SK-N-SH treated with all-trans-retinoic acid at 6 μM for 48 hours (cell line): ENCODE results near the gene UBE2N.

Experiments used
- ATAC-seq: fragments of 200-7000 bp; cut with Tn5 transposase; 3 replicates; pipeline ENCODE4 v1.9.1; 2020; ENCODE audit warnings: mild to moderate bottlenecking, moderate library complexity
- ARNTL ChIP-seq: fragments of 450-650 bp; formaldehyde crosslinking; IDR thresholded peaks from 2 replicates; pipeline ENCODE4 v1.5.0; 2020; ENCODE audit warnings: low read depth, mild to moderate bottlenecking, moderate library complexity, borderline replicate concordance
- BACH2 ChIP-seq: fragments of 250-450 bp; sonication (Bioruptor Pico); IDR thresholded peaks from 2 replicates; pipeline ENCODE4 v1.9.0; 2021; ENCODE audit warnings: mild to moderate bottlenecking, borderline replicate concordance
- CSDC2 ChIP-seq: fragments of 250-450 bp; sonication (Bioruptor Pico); IDR thresholded peaks from 2 replicates; pipeline ENCODE4 v1.5.0; 2020; ENCODE audit warnings: mild to moderate bottlenecking, moderate library complexity
- ESRRG ChIP-seq: fragments of 250-450 bp; sonication (Bioruptor Pico); IDR thresholded peaks from 2 replicates; pipeline ENCODE4 v1.6.1; 2021; ENCODE audit warnings: mild to moderate bottlenecking
- ISL1 ChIP-seq: fragments of 250-450 bp; sonication (Bioruptor Pico); IDR thresholded peaks from 2 replicates; pipeline ENCODE4 v2.1.2; 2022; ENCODE audit warnings: mild to moderate bottlenecking, moderate library complexity
- OSR1 ChIP-seq: fragments of 250-450 bp; sonication (Bioruptor Pico); IDR thresholded peaks from 2 replicates; pipeline ENCODE4 v1.8.0; 2022; ENCODE audit warnings: moderate library complexity, mild to moderate bottlenecking, inconsistent platforms
- PPARA ChIP-seq: fragments of 250-450 bp; sonication (Bioruptor Pico); IDR thresholded peaks from 2 replicates; pipeline ENCODE4 v1.5.0; 2020; ENCODE audit warnings: mild to moderate bottlenecking, borderline replicate concordance
- RARB ChIP-seq: fragments of 250-450 bp; sonication (Bioruptor Pico); IDR thresholded peaks from 2 replicates; pipeline ENCODE4 v1.8.0; 2021; ENCODE audit warnings: mild to moderate bottlenecking, moderate library complexity
- SNAI2 ChIP-seq: fragments of 250-450 bp; sonication (Bioruptor Pico); IDR thresholded peaks from 2 replicates; pipeline ENCODE4 v1.5.0; 2020; ENCODE audit warnings: mild to moderate bottlenecking, moderate library complexity
- TCF4 ChIP-seq: fragments of 250-450 bp; sonication (Bioruptor Pico); IDR thresholded peaks from 2 replicates; pipeline ENCODE4 v1.8.0; 2021; ENCODE audit warnings: mild to moderate bottlenecking, moderate library complexity, borderline replicate concordance
- TOX ChIP-seq: fragments of 250-450 bp; sonication (Bioruptor Pico); IDR thresholded peaks from 2 replicates; pipeline ENCODE4 v1.8.0; 2021; ENCODE audit warnings: mild to moderate bottlenecking, moderate library complexity, borderline replicate concordance
- ZC3H10 ChIP-seq: fragments of 250-450 bp; sonication (Bioruptor Pico); IDR thresholded peaks from 2 replicates; pipeline ENCODE4 v1.5.1; 2021; ENCODE audit warnings: mild to moderate bottlenecking, moderate library complexity
- ZFP3 ChIP-seq: fragments of 250-450 bp; sonication (Bioruptor Pico); IDR thresholded peaks from 2 replicates; pipeline ENCODE4 v1.5.0; 2020; ENCODE audit warnings: mild to moderate bottlenecking, moderate library complexity
- ZFP30 ChIP-seq: fragments of 450-650 bp; formaldehyde crosslinking; IDR thresholded peaks from 2 replicates; pipeline ENCODE4 v1.5.0; 2022; ENCODE audit warnings: mild to moderate bottlenecking, moderate library complexity
- ZNF565 ChIP-seq: fragments of 450-650 bp; formaldehyde crosslinking; conservative IDR thresholded peaks from 2 replicates; pipeline ENCODE4 v1.5.0; 2020; ENCODE audit warnings: low read depth, mild to moderate bottlenecking, moderate library complexity
- ZNF70 ChIP-seq: fragments of 450-650 bp; formaldehyde crosslinking; IDR thresholded peaks from 2 replicates; pipeline ENCODE4 v1.5.0; 2020; ENCODE audit warnings: mild to moderate bottlenecking, moderate library complexity
- ZNF8 ChIP-seq: fragments of 450-650 bp; formaldehyde crosslinking; IDR thresholded peaks from 2 replicates; pipeline ENCODE4 v1.5.0; 2020; ENCODE audit warnings: mild to moderate bottlenecking, moderate library complexity
- TF ChIP-seq, protein P1 (sequence below): fragments of 250-450 bp; sonication (Bioruptor Pico); IDR thresholded peaks from 2 replicates; pipeline ENCODE4 v1.5.1; 2020; ENCODE audit warnings: low read depth, mild to moderate bottlenecking, moderate library complexity
- TF ChIP-seq, protein P2 (sequence below): fragments of 250-450 bp; sonication (Bioruptor Pico); IDR thresholded peaks from 2 replicates; pipeline ENCODE4 v1.5.0; 2020; ENCODE audit warnings: mild to moderate bottlenecking, moderate library complexity
- TF ChIP-seq, protein P3 (sequence below): fragments of 250-450 bp; sonication (Bioruptor Pico); IDR thresholded peaks from 2 replicates; pipeline ENCODE4 v1.8.0; 2021; ENCODE audit warnings: low read depth, mild to moderate bottlenecking, moderate library complexity, borderline replicate concordance
- TF ChIP-seq, protein P4 (sequence below): fragments of 250-450 bp; sonication (Bioruptor Pico); IDR thresholded peaks from 2 replicates; pipeline ENCODE4 v1.8.0; 2020; ENCODE audit warnings: mild to moderate bottlenecking, moderate library complexity, borderline replicate concordance
- TF ChIP-seq, protein P5 (sequence below): fragments of 250-450 bp; sonication (Bioruptor Pico); IDR thresholded peaks from 2 replicates; pipeline ENCODE4 v1.5.1; 2021; ENCODE audit warnings: mild to moderate bottlenecking, moderate library complexity

Gene UBE2N

DNA sequence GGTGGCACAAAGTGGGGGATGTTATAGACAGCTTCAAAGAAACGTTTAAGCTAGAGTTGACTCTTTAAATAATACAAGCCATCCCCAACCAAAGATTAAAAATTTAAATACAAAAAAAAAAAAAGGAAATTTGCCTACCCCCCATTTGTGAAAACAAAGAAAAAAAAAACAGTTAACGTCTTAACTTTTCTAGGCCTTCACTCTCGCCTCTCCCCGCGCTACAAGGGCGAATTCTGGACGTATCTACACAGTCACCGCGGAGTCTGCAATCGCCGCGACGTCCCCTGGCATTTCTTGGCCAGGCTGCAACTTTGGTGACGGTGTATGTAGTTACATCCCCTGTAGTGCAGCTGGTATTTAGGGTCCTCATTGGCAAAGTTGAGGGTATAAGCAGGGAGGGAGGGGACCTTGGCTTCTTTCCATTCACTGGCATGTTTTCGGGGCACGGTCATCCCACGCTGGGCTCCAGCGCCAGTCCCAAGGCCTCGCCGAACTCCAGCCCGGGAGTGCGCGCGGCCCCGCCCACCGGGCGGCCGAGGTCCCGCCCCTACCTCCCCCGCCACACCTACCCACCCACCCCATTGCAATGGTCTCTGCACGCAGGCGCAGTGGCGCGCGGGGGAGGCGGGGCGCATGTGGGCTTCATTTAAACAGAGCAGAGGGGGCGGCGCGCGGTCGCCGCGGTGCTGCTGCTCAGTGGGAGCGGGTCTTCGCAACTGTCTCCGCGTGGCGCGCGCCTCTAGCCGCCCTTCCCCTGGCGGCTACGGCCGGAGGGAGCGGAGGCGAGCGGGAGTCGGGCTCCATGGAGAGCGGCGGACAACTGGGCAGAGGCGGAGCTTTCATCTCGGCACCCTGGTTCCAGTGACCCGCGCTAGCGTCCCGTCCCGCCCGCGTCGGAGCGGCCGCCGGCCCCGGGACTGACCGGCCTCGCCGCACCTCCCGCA, 64.2 kb downstream of the UBE2N start, which contains the start of gene NUDT4:
NUDT4 (plus strand) TSS at position 674 of the 944 bp plus-strand sequence. CDS start 398 bp downstream, outside the sequence.
- TF ChIP-seq ZFP30 (CRISPR knock-in tag) (no peak), ISL1 (no peak), CSDC2 (CRISPR knock-in tag) (no peak), PPARA (CRISPR knock-in tag) (no peak), OSR1 (no peak), ZNF8 (CRISPR knock-in tag) (no peak), RARB (no peak), ZFP3 (CRISPR knock-in tag) (no peak), ZNF565 (CRISPR knock-in tag) (no peak), BACH2 (CRISPR knock-in tag) (no peak), ZNF70 (CRISPR knock-in tag) (no peak), ARNTL (CRISPR knock-in tag) (no peak), SNAI2 (CRISPR knock-in tag) (no peak), ZC3H10 (no peak), TCF4 (CRISPR knock-in tag) (no peak)
- TF ChIP-seq, protein P1, sequence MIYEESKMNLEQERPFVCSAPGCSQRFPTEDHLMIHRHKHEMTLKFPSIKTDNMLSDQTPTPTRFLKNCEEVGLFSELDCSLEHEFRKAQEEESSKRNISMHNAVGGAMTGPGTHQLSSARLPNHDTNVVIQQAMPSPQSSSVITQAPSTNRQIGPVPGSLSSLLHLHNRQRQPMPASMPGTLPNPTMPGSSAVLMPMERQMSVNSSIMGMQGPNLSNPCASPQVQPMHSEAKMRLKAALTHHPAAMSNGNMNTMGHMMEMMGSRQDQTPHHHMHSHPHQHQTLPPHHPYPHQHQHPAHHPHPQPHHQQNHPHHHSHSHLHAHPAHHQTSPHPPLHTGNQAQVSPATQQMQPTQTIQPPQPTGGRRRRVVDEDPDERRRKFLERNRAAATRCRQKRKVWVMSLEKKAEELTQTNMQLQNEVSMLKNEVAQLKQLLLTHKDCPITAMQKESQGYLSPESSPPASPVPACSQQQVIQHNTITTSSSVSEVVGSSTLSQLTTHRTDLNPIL (CRISPR knock-in tag), result no peak
- TF ChIP-seq, protein P2, sequence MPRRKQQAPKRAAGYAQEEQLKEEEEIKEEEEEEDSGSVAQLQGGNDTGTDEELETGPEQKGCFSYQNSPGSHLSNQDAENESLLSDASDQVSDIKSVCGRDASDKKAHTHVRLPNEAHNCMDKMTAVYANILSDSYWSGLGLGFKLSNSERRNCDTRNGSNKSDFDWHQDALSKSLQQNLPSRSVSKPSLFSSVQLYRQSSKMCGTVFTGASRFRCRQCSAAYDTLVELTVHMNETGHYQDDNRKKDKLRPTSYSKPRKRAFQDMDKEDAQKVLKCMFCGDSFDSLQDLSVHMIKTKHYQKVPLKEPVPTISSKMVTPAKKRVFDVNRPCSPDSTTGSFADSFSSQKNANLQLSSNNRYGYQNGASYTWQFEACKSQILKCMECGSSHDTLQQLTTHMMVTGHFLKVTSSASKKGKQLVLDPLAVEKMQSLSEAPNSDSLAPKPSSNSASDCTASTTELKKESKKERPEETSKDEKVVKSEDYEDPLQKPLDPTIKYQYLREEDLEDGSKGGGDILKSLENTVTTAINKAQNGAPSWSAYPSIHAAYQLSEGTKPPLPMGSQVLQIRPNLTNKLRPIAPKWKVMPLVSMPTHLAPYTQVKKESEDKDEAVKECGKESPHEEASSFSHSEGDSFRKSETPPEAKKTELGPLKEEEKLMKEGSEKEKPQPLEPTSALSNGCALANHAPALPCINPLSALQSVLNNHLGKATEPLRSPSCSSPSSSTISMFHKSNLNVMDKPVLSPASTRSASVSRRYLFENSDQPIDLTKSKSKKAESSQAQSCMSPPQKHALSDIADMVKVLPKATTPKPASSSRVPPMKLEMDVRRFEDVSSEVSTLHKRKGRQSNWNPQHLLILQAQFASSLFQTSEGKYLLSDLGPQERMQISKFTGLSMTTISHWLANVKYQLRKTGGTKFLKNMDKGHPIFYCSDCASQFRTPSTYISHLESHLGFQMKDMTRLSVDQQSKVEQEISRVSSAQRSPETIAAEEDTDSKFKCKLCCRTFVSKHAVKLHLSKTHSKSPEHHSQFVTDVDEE, result no peak
- TF ChIP-seq, protein P3, sequence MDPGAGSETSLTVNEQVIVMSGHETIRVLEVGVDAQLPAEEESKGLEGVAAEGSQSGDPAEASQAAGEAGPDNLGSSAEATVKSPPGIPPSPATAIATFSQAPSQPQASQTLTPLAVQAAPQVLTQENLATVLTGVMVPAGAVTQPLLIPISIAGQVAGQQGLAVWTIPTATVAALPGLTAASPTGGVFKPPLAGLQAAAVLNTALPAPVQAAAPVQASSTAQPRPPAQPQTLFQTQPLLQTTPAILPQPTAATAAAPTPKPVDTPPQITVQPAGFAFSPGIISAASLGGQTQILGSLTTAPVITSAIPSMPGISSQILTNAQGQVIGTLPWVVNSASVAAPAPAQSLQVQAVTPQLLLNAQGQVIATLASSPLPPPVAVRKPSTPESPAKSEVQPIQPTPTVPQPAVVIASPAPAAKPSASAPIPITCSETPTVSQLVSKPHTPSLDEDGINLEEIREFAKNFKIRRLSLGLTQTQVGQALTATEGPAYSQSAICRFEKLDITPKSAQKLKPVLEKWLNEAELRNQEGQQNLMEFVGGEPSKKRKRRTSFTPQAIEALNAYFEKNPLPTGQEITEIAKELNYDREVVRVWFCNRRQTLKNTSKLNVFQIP (CRISPR knock-in tag), result no peak
- TF ChIP-seq, protein P4, sequence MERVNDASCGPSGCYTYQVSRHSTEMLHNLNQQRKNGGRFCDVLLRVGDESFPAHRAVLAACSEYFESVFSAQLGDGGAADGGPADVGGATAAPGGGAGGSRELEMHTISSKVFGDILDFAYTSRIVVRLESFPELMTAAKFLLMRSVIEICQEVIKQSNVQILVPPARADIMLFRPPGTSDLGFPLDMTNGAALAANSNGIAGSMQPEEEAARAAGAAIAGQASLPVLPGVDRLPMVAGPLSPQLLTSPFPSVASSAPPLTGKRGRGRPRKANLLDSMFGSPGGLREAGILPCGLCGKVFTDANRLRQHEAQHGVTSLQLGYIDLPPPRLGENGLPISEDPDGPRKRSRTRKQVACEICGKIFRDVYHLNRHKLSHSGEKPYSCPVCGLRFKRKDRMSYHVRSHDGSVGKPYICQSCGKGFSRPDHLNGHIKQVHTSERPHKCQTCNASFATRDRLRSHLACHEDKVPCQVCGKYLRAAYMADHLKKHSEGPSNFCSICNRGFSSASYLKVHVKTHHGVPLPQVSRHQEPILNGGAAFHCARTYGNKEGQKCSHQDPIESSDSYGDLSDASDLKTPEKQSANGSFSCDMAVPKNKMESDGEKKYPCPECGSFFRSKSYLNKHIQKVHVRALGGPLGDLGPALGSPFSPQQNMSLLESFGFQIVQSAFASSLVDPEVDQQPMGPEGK (CRISPR knock-in tag), result no peak
- peak; percentile 84 for ATAC-seq

DNA sequence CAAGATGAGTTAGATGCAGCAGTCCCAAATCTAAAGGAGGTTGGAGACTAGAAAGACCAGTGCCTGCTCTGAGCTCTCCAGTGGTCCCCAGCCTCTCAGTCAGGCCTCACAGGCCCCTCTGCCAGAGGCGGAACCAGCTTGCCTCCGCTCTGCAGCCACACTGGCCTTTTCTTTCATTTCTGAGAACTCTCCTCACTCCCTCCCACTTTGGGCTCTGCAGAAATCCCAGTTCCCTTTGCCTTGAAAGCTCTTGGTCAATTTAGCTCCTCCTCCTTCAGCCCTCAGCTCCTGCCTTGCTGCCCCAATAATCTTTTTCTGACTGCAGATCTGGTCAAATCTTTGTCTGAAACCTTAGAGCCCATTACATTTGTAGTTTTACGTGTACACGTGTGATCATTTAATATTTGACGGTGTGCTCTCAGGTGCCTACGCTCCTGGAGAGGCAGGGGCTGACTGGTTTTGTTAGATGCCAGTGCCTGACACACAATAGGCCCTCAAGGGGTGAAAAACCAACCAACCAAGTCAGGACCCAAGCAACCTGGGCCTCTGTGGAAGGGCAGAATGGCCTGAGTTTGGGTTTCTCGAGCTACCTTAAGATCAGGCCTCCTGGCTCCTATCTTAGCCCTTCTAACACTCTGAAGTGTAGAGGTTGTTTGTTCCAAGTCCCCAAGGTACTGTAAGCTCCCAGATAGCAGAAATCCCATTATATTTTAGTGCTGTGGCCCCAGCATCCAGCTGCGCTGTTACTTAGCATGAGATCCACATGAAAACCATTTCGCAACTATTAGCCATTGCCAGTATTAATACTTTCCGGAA, 65.1 kb downstream of the UBE2N start:
- no peak for TF ChIP-seq TOX (CRISPR knock-in tag)
- no peak for TF ChIP-seq TCF4 (CRISPR knock-in tag)
- TF ChIP-seq, protein P2, result no peak
- no peak for TF ChIP-seq ZC3H10
- TF ChIP-seq SNAI2 (CRISPR knock-in tag), result no peak
- no peak for TF ChIP-seq ZFP3 (CRISPR knock-in tag)
- TF ChIP-seq ZNF8 (CRISPR knock-in tag), result no peak
- TF ChIP-seq, protein P5, sequence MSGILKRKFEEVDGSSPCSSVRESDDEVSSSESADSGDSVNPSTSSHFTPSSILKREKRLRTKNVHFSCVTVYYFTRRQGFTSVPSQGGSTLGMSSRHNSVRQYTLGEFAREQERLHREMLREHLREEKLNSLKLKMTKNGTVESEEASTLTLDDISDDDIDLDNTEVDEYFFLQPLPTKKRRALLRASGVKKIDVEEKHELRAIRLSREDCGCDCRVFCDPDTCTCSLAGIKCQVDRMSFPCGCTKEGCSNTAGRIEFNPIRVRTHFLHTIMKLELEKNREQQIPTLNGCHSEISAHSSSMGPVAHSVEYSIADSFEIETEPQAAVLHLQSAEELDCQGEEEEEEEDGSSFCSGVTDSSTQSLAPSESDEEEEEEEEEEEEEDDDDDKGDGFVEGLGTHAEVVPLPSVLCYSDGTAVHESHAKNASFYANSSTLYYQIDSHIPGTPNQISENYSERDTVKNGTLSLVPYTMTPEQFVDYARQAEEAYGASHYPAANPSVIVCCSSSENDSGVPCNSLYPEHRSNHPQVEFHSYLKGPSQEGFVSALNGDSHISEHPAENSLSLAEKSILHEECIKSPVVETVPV (CRISPR knock-in tag), result no peak
- TF ChIP-seq, protein P3 (CRISPR knock-in tag), result no peak
- TF ChIP-seq PPARA (CRISPR knock-in tag), result no peak
- no peak for TF ChIP-seq ISL1
- no peak for TF ChIP-seq ZFP30 (CRISPR knock-in tag)
- no peak for TF ChIP-seq ESRRG
- ATAC-seq, result peak; percentile 5; the same call in 1 of the 3 replicates
